WTC11 (cell line): ENCODE data around the gene ZMIZ2.

Source experiments
- CTCF ChIP-seq: fragments of 200-600 bp; IDR thresholded peaks from 2 replicates; pipeline ENCODE4 v1.8.0; 2022; ENCODE audit warnings: antibody characterized with exemption
- GABPB1 ChIP-seq: sonication (generic); formaldehyde crosslinking; IDR thresholded peaks from 2 replicates; pipeline ENCODE4 v1.8.1; 2023; ENCODE audit warnings: mild to moderate bottlenecking, missing genetic modification reagents
- GRHL2 ChIP-seq: fragments of 250-450 bp; sonication (Bioruptor Pico); IDR thresholded peaks from 2 replicates; pipeline ENCODE4 v1.8.0; 2022; ENCODE audit warnings: mild to moderate bottlenecking, moderate library complexity; ENCODE audit not compliant: insufficient replicate concordance, severe bottlenecking
- MAX ChIP-seq: sonication (generic); formaldehyde crosslinking; IDR thresholded peaks from 2 replicates; pipeline ENCODE4 v1.8.0; 2022; ENCODE audit warnings: mild to moderate bottlenecking, missing genetic modification reagents
- MXD4 ChIP-seq: fragments of 250-450 bp; sonication (Bioruptor Pico); IDR thresholded peaks from 2 replicates; pipeline ENCODE4 v1.8.0; 2021; ENCODE audit warnings: mild to moderate bottlenecking, moderate library complexity, borderline replicate concordance
- ZNF263 ChIP-seq: sonication (generic); formaldehyde crosslinking; IDR thresholded peaks from 2 replicates; pipeline ENCODE4 v1.8.1; 2022; ENCODE audit warnings: low read depth, mild to moderate bottlenecking, moderate library complexity, missing genetic modification reagents
- ZNF281 ChIP-seq: sonication (generic); formaldehyde crosslinking; IDR thresholded peaks from 2 replicates; pipeline ENCODE4 v1.8.0; 2023; ENCODE audit warnings: mild to moderate bottlenecking, missing genetic modification reagents
- ZNF425 ChIP-seq: fragments of 250-450 bp; sonication (Bioruptor Pico); conservative IDR thresholded peaks from 2 replicates; pipeline ENCODE4 v1.9.0; 2021; ENCODE audit warnings: mild to moderate bottlenecking
- TF ChIP-seq, protein P1 (sequence below): sonication (generic); formaldehyde crosslinking; IDR thresholded peaks from 2 replicates; pipeline ENCODE4 v1.8.1; 2023; ENCODE audit warnings: mild to moderate bottlenecking, missing genetic modification reagents

DNA sequence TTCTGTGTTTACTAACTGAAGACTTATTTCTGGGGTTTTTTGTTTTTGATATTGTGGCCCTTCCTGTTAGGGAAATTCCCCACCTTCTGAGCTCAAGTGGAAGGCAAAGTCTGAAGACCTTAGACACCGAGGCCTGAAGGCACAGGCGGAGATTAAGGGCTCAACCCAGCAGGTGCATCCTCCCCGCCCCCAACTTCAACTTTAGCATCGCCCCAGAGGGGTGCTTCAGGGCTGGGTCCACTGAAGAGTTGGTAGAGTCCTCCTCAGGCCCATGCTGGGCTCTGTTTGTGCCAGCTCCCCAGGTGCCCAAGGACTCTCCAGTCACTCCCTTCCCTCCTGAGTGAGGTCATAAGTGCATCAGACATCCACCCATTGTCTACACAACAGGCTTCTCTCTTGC, 38.4 kb downstream of the ZMIZ2 start:
- TF ChIP-seq CTCF = no peak
- TF ChIP-seq, protein P1, sequence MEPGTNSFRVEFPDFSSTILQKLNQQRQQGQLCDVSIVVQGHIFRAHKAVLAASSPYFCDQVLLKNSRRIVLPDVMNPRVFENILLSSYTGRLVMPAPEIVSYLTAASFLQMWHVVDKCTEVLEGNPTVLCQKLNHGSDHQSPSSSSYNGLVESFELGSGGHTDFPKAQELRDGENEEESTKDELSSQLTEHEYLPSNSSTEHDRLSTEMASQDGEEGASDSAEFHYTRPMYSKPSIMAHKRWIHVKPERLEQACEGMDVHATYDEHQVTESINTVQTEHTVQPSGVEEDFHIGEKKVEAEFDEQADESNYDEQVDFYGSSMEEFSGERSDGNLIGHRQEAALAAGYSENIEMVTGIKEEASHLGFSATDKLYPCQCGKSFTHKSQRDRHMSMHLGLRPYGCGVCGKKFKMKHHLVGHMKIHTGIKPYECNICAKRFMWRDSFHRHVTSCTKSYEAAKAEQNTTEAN (CRISPR knock-in tag) = no peak
- TF ChIP-seq MAX (CRISPR knock-in tag) = no peak
- TF ChIP-seq ZNF425 (CRISPR knock-in tag) = no peak
- no peak for TF ChIP-seq GRHL2 (CRISPR knock-in tag)
- no peak for TF ChIP-seq ZNF281 (CRISPR knock-in tag)
- TF ChIP-seq MXD4 (CRISPR knock-in tag) = no peak
- TF ChIP-seq GABPB1 (CRISPR knock-in tag) = no peak
- TF ChIP-seq ZNF263 (CRISPR knock-in tag) = no peak
